GM23248 (cell line): ENCODE results near the gene TPP1. TPM values are rescaled to one million over a fixed set of nuclear protein-coding genes. Genes with fewer than 3 reads are reported as not detected.

ENCODE experiments used
- DNase-seq: peaks from one replicate; pipeline ENCODE4 v3.0.0-alpha.2; 2015
- H2AFZ ChIP-seq: fragments of 200-600 bp; sonication (generic); 2 replicates; pipeline ENCODE4 v1.6.1; 2016; ENCODE audit warnings: antibody characterized with exemption
- H3F3A ChIP-seq: fragments of 200-600 bp; sonication (generic); 2 replicates; pipeline ENCODE4 v1.6.1; 2016; ENCODE audit warnings: mild to moderate bottlenecking, antibody characterized with exemption, mixed run types; ENCODE audit not compliant: insufficient read depth
- H3K27ac ChIP-seq: fragments of 200-600 bp; sonication (generic); 2 replicates; pipeline ENCODE4 v1.5.1; 2016; ENCODE audit warnings: mild to moderate bottlenecking
- H3K27me3 ChIP-seq: fragments of 200-600 bp; sonication (generic); replicated peaks from 2 replicates; pipeline ENCODE4 v1.6.1; 2016; ENCODE audit warnings: mild to moderate bottlenecking; ENCODE audit not compliant: insufficient read depth
- H3K36me3 ChIP-seq: fragments of 200-600 bp; sonication (generic); 2 replicates; pipeline ENCODE4 v1.6.1; 2016; ENCODE audit warnings: low read depth, mild to moderate bottlenecking
- H3K4me1 ChIP-seq: fragments of 200-600 bp; sonication (generic); 2 replicates; pipeline ENCODE4 v1.6.1; 2016; ENCODE audit warnings: mild to moderate bottlenecking; ENCODE audit not compliant: insufficient read depth
- H3K4me2 ChIP-seq: fragments of 200-600 bp; sonication (generic); one replicate; pipeline ENCODE4 v1.6.1; 2016; ENCODE audit warnings: mild to moderate bottlenecking; ENCODE audit not compliant: unreplicated experiment
- H3K4me3 ChIP-seq: fragments of 200-600 bp; sonication (generic); 2 replicates; pipeline ENCODE4 v1.5.1; 2016; ENCODE audit warnings: mild to moderate bottlenecking
- H3K79me2 ChIP-seq: fragments of 200-600 bp; sonication (generic); 2 replicates; pipeline ENCODE4 v1.6.1; 2016; ENCODE audit warnings: mild to moderate bottlenecking; ENCODE audit not compliant: insufficient read depth
- H3K9ac ChIP-seq: fragments of 200-600 bp; sonication (generic); 2 replicates; pipeline ENCODE4 v1.6.1; 2016; ENCODE audit warnings: mild to moderate bottlenecking
- H3K9me2 ChIP-seq: fragments of 200-600 bp; sonication (generic); 2 replicates; pipeline ENCODE4 v1.6.1; 2016; ENCODE audit warnings: mixed run types, mild to moderate bottlenecking, moderate library complexity; ENCODE audit not compliant: insufficient read depth
- H3K9me3 ChIP-seq: fragments of 200-600 bp; sonication (generic); one replicate; pipeline ENCODE4 v1.6.1; 2017; ENCODE audit warnings: low read depth
- H4K20me1 ChIP-seq: fragments of 200-600 bp; sonication (generic); 2 replicates; pipeline ENCODE4 v1.6.0; 2016; ENCODE audit not compliant: insufficient read depth
- EZH2 ChIP-seq: fragments of 200-600 bp; sonication (generic); IDR thresholded peaks from 2 replicates; pipeline ENCODE4 v1.6.1; 2018; ENCODE audit warnings: antibody characterized with exemption, mild to moderate bottlenecking; ENCODE audit not compliant: insufficient read depth, poor library complexity, severe bottlenecking
- EZH2phosphoT487 ChIP-seq: fragments of 200-600 bp; sonication (generic); IDR thresholded peaks from 2 replicates; pipeline ENCODE4 v1.6.1; 2018; ENCODE audit warnings: antibody characterized with exemption, moderate library complexity, mild to moderate bottlenecking, low read depth; ENCODE audit not compliant: insufficient read depth
- WGBS, 2 experiments: methylation state at CpG; one replicate each; pipeline ENCODE4 v1.1.6; 2015 to 2017; ENCODE audit warnings: low lambda C conversion rate in 2 of 2, low coverage in 1 of 2; ENCODE audit errors: missing lambda C conversion rate in 2 of 2; 5-methylcytosine and 5-hydroxymethylcytosine counted together
- in situ Hi-C: fragments of 300-500 bp; cut with MboI; formaldehyde crosslinking; loops from 2 replicates; pipeline ENCODE4 v1.15.0; 2020
- polyA plus RNA-seq: library from polyadenylated mRNA; unstranded; fragments of >200 nt; fragmentation: Nextera tagmentation; extraction: Ambion mirVana; gene quantifications from 2 replicates; pipeline ENCODE4 v1.2.1, GENCODE V29; 2016
- total RNA-seq: library from RNA; depleted of rRNA; stranded (reverse); fragments of >200 nt; shearing (Covaris generic); gene quantifications from 2 replicates; pipeline ENCODE4 v1.2.3, GENCODE V29; 2014

TPP1 gene
- total and polyA plus RNA-seq, 2 experiments from 2014 or later: 37.6 to 66.3 TPM

GRCh38 chr11:6611092-6611962, 7.9 kb downstream of the TPP1 start:
- H3K9me3 ChIP-seq: no peaks in the 10 kb centered on the region
- peaks cover 31% of the 10 kb centered on the region for H3K4me1 ChIP-seq
- H2AFZ ChIP-seq: no peak overlapping the region
- in situ Hi-C loops: no loop called here
- H3K4me2 ChIP-seq: peak overlapping the region; percentile 82
- H3K4me3 ChIP-seq: peak overlapping the region; percentile 74
- peaks cover 32% of the 10 kb centered on the region for H3K36me3 ChIP-seq
- H4K20me1 ChIP-seq: no peaks in the 10 kb centered on the region
- H3K9me2 ChIP-seq: no peaks in the 10 kb centered on the region
- peak; percentile 58 for DNase-seq
- TF ChIP-seq EZH2 (no peak), EZH2phosphoT487 (no peak)
- peaks cover 52% of the 10 kb centered on the region for H3K79me2 ChIP-seq
- peaks cover 59% of the 10 kb centered on the region for H3F3A ChIP-seq
- whole genome bisulfite sequencing, 2 experiments: 13 to 15% methylated on average over 29 to 31 of the region's 39 CpGs
- peak overlapping the region; percentile 80 for H3K9ac ChIP-seq
- peak overlapping the region; percentile 88 for H3K27ac ChIP-seq
- no peaks in the 10 kb centered on the region for H3K27me3 ChIP-seq

- no peaks in the 10 kb centered on the region for H3K9me3 ChIP-seq
- H4K20me1 ChIP-seq: no peaks in the 10 kb centered on the region
- no peak for DNase-seq
- no peaks in the 10 kb centered on the region for H3K9me2 ChIP-seq
- 64 to 67% methylated on average over 6 of the region's 6 CpGs for WGBS, 2 experiments
- TF ChIP-seq EZH2phosphoT487: no peak
- peaks cover 32% of the 10 kb centered on the region for H3K36me3 ChIP-seq
- H2AFZ ChIP-seq: no peak overlapping the region
- peaks cover 38% of the 10 kb centered on the region for H3K4me1 ChIP-seq
- peaks cover 66% of the 10 kb centered on the region for H3F3A ChIP-seq
- peak overlapping the region; percentile 74 for H3K4me3 ChIP-seq
- H3K27ac ChIP-seq: peak overlapping the region; percentile 88; the same call in 1 of the 2 replicates
- H3K4me2 ChIP-seq: peak overlapping the region; percentile 82
- peak overlapping the region; percentile 80 for H3K9ac ChIP-seq
- in situ Hi-C loops: no loop called here
- peaks cover 59% of the 10 kb centered on the region for H3K79me2 ChIP-seq
- H3K27me3 ChIP-seq: no peaks in the 10 kb centered on the region
Measured at GRCh38 chr11:6610591-6610990, 8.6 kb downstream of the TPP1 start.

- no peak for DNase-seq
- 66 to 73% methylated on average over 8 of the region's 8 CpGs for WGBS, 2 experiments
- Histone ChIP-seq H3K27ac (no peak overlapping the region), H3K36me3 (peaks cover 32% of the 10 kb centered on the region), H3K4me2 (no peak overlapping the region), H4K20me1 (no peaks in the 10 kb centered on the region), H2AFZ (no peak overlapping the region), H3K4me1 (peaks cover 45% of the 10 kb centered on the region), H3K9me2 (no peaks in the 10 kb centered on the region), H3F3A (peaks cover 76% of the 10 kb centered on the region), H3K9me3 (no peaks in the 10 kb centered on the region), H3K27me3 (no peaks in the 10 kb centered on the region), H3K9ac (no peak overlapping the region), H3K79me2 (peaks cover 70% of the 10 kb centered on the region), H3K4me3 (no peak overlapping the region)
- TF ChIP-seq EZH2 (no peak), EZH2phosphoT487 (no peak)
- in situ Hi-C loops: no loop called here
Measured at GRCh38 chr11:6609502-6610015, 9.7 kb downstream of the TPP1 start.

DNA sequence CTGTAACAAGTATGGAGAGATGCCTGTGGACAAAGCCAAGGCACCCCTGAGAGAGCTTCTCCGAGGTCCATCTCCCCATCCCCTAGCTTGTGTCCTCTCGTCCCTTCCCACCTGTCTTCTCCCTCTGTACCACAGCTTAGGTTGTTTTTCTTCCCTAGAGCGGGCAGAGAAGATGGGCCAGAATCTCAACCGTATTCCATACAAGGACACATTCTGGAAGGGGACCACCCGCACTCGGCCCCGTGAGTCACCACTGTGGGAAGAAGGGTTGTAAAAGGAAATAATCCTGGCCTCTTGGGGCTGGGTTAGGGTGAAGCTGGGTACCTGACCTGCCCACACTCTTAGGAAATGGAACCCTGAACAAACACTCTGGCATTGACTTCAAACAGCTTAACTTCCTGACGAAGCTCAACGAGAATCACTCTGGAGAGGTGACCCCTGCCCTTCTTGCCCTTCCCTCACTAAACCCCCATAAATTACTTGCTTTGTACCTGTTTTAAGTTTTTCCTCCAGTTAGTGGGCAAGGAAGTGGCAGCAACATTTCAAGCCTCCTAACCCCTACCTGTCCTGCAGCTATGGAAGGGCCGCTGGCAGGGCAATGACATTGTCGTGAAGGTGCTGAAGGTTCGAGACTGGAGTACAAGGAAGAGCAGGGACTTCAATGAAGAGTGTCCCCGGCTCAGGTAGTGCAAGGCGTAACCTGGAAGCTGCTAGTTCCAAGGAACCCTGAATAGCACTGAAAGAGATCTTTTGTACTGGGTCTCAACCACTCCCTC, 10.3 kb downstream of the TPP1 start:
- Histone ChIP-seq H3K27ac (peak overlapping the region; percentile 3; the same call in 1 of the 2 replicates), H3K9ac (no peak overlapping the region), H4K20me1 (no peaks in the 10 kb centered on the region), H3F3A (peaks cover 81% of the 10 kb centered on the region), H3K4me3 (no peak overlapping the region), H3K4me1 (peaks cover 45% of the 10 kb centered on the region), H3K4me2 (no peak overlapping the region), H2AFZ (no peak overlapping the region), H3K79me2 (peaks cover 76% of the 10 kb centered on the region), H3K27me3 (no peaks in the 10 kb centered on the region), H3K9me2 (no peaks in the 10 kb centered on the region), H3K9me3 (no peaks in the 10 kb centered on the region), H3K36me3 (peaks cover 32% of the 10 kb centered on the region)
- in situ Hi-C loops: no loop called here
- DNase-seq: no peak
- 86 to 87% methylated on average over 14 of the region's 14 CpGs for WGBS, 2 experiments
- TF ChIP-seq EZH2: no peak
- TF ChIP-seq EZH2phosphoT487: no peak
